ENCODE measurements around the gene SEMA5A.

GRCh38 chr5:9354336-9355081 lies 191.4 kb downstream of the SEMA5A start:
- TF ChIP-seq CTCF (IDR thresholded peaks at IDR 0.05) (no peak), POLR2A (IDR thresholded peaks at IDR 0.05) (no peak)
